Keratinocyte (primary cell): ENCODE measurements around the gene SEPHS1. TPM values are rescaled to one million over a fixed set of nuclear protein-coding genes. Genes with fewer than 3 reads are reported as not detected.

Source experiments
- DNase-seq: peaks from one replicate; pipeline ENCODE4 v3.0.0-alpha.2; 2011; ENCODE audit warnings: low read depth, missing footprints, low spot score
- FAIRE-seq: peaks from 2 replicates; lab custom pipeline; 2011; peaks lifted over from hg19 to GRCh38; lab: Jason Lieb, UNC
- H2AFZ ChIP-seq: 2 replicates; pipeline ENCODE4 v1.6.0; 2012; ENCODE audit warnings: low read length, control low read depth, inconsistent platforms; ENCODE audit not compliant: control insufficient read depth
- H3K27ac ChIP-seq: 2 replicates; pipeline ENCODE4 v1.5.1; 2011; ENCODE audit warnings: low read length; ENCODE audit not compliant: control insufficient read depth, insufficient read depth
- H3K27me3 ChIP-seq: 3 replicates; pipeline ENCODE4 v1.6.0; 2011; ENCODE audit warnings: low read length; ENCODE audit not compliant: control insufficient read depth, insufficient read depth; ENCODE audit errors: extremely low read depth
- H3K36me3 ChIP-seq, 2 experiments: 2 replicates in 1 of 2; 3 replicates in 1 of 2; pipeline ENCODE4 v1.5.1; 2011; ENCODE audit warnings: low read length in 2 of 2, mild to moderate bottlenecking in 1 of 2; ENCODE audit not compliant: control insufficient read depth in 2 of 2, insufficient read depth in 2 of 2; ENCODE audit errors: extremely low read depth in 1 of 2
- H3K4me1 ChIP-seq: 3 replicates; pipeline ENCODE4 v1.5.1; 2011; ENCODE audit warnings: low read length; ENCODE audit not compliant: control insufficient read depth, insufficient read depth; ENCODE audit errors: extremely low read depth
- H3K4me2 ChIP-seq: 3 replicates; pipeline ENCODE4 v1.6.0; 2011; ENCODE audit warnings: low read depth, low read length; ENCODE audit not compliant: control insufficient read depth, insufficient read depth; ENCODE audit errors: extremely low read depth
- H3K4me3 ChIP-seq, 3 experiments: fragments of 200-600 bp in 1 of 3; sonication (generic) in 1 of 3; 2 replicates in 2 of 3; 3 replicates in 1 of 3; pipeline ENCODE4 v1.5.1; 2011 to 2016; ENCODE audit warnings: low read length in 3 of 3, mild to moderate bottlenecking in 3 of 3, control low read depth in 2 of 3, inconsistent platforms in 1 of 3, low read depth in 1 of 3, mixed read lengths in 1 of 3, mixed run types in 1 of 3, moderate library complexity in 1 of 3; ENCODE audit not compliant: control insufficient read depth in 2 of 3, insufficient read depth in 2 of 3; ENCODE audit errors: extremely low read depth in 1 of 3
- H3K79me2 ChIP-seq: 2 replicates; pipeline ENCODE4 v1.6.0; 2012; ENCODE audit warnings: low read length; ENCODE audit not compliant: control insufficient read depth, insufficient read depth
- H3K9ac ChIP-seq: 3 replicates; pipeline ENCODE4 v1.6.0; 2011; ENCODE audit warnings: low read length; ENCODE audit not compliant: control insufficient read depth, insufficient read depth; ENCODE audit errors: extremely low read depth
- H3K9me1 ChIP-seq: 3 replicates; pipeline ENCODE4 v1.6.0; 2011; ENCODE audit warnings: low read length; ENCODE audit not compliant: control insufficient read depth, insufficient read depth; ENCODE audit errors: extremely low read depth
- H3K9me3 ChIP-seq: 2 replicates; pipeline ENCODE4 v1.5.1; 2012; ENCODE audit warnings: low read depth, low read length; ENCODE audit not compliant: control insufficient read depth
- H4K20me1 ChIP-seq: 3 replicates; pipeline ENCODE4 v1.6.0; 2011; ENCODE audit warnings: low read length; ENCODE audit not compliant: control insufficient read depth, insufficient read depth; ENCODE audit errors: extremely low read depth
- CTCF ChIP-seq, 3 experiments: IDR thresholded peaks in 1 of 3; conservative IDR thresholded peaks in 1 of 3; optimal IDR thresholded peaks in 1 of 3; 2 replicates in 2 of 3; 3 replicates in 1 of 3; pipeline versions ENCODE3 to v1.5.1; 2011; ENCODE audit warnings: low read length in 3 of 3, mild to moderate bottlenecking in 3 of 3, moderate library complexity in 2 of 3, control low read depth in 1 of 3, inconsistent platforms in 1 of 3; ENCODE audit not compliant: insufficient read depth in 2 of 3; ENCODE audit errors: extremely low read depth in 1 of 3
- EZH2 ChIP-seq: IDR thresholded peaks from one replicate; pipeline ENCODE4 v1.6.1; 2012; ENCODE audit warnings: inconsistent platforms, mild to moderate bottlenecking, low read length, moderate library complexity
- dilution Hi-C: fragments of 300-500 bp; cut with MboI; formaldehyde crosslinking; loops from one replicate; pipeline ENCODE4 v1.7.0; 2020; ENCODE audit warnings: low sequenced_read_pairs; ENCODE audit not compliant: extremely low pct_ligation_motif_present
- polyA plus RNA-seq, 5 experiments: library from polyadenylated mRNA; depleted of rRNA in 3 of 5; stranded (reverse) in 3 of 5; stranded (forward) in 1 of 5; unstranded in 1 of 5; fragments of >200 nt; gene quantifications; 1 replicate in 1 of 5; 2 replicates in 3 of 5; 3 replicates in 1 of 5; pipeline versions ENCODE4 v1.2.1 to v1.2.3, GENCODE V29; 2011 to 2012; ENCODE audit warnings: missing spikeins in 2 of 5, low read depth in 1 of 5, low replicate concordance in 1 of 5

Gene SEPHS1
- polyA plus RNA-seq, 1 donor (not counting 4 experiments of a cell fraction or from before 2014, with no cell fraction given) = 65.4 TPM

DNA sequence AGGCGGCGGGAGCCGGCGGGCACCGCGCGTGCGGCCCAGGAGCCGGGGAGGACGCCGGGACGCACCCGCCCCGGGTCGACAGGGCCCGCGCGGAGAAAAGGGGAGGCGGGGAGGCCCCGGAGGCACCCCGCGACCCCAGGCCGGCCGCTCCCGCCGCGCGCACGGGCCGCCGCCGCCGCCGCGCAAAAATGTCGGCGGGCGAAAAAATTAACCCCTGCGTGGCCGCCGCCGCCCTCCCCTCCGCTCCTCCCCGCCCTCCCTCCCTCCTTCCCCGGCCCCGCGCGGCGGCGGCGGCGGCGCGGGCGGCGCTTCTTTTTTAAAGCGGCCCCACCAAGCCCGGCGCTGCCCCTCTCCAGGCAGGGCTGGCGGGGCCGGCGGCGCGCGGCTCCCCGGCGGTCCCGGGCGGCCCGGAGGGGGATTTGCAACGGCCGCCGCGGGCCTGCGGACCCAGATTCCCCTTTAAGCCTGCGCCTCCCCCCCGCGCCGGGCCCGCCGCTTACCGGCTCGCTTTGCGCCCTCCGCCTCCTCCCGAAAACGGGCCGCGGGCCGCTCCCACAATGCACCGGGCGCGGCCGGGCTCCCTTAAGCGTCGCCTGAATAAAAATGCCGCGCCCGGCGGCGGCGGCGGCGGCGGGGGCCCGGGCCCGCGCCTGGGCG is 465 bp downstream of the SEPHS1 start:
- Histone ChIP-seq H3K27me3 (peaks cover 18% of the 10 kb centered on the region), H4K20me1 (no peaks in the 10 kb centered on the region), H3K4me1 (peaks cover 10% of the 10 kb centered on the region), H3K4me2 (no peak overlapping the region), H3K9ac (peak overlapping the region; percentile 94), H3K9me1 (peaks cover 2% of the 10 kb centered on the region), H3K27ac (peak overlapping the region; percentile 85), H3K36me3 (peaks cover 1 to 3% of the 10 kb centered on the region in 2 experiments), H3K9me3 (no peaks in the 10 kb centered on the region), H3K79me2 (peaks cover 31% of the 10 kb centered on the region), H3K4me3 (peak overlapping the region in 2 of 3 experiments; percentile 54 to 58), H2AFZ (no peak overlapping the region)
- TF ChIP-seq EZH2 (no peak), CTCF (optimal IDR thresholded peaks at IDR 0.05 in 1 of 3, IDR thresholded peaks at IDR 0.05 in 1 of 3, conservative IDR thresholded peaks at IDR 0.05 in 1 of 3; ENCODE audit: extremely low read depth in 1 of 3, insufficient read depth in 2 of 3, low read length in 3 of 3) (no peak)
- DNase-seq = no peak
- FAIRE-seq = no peak
- dilution Hi-C loops = no loop called here

DNA sequence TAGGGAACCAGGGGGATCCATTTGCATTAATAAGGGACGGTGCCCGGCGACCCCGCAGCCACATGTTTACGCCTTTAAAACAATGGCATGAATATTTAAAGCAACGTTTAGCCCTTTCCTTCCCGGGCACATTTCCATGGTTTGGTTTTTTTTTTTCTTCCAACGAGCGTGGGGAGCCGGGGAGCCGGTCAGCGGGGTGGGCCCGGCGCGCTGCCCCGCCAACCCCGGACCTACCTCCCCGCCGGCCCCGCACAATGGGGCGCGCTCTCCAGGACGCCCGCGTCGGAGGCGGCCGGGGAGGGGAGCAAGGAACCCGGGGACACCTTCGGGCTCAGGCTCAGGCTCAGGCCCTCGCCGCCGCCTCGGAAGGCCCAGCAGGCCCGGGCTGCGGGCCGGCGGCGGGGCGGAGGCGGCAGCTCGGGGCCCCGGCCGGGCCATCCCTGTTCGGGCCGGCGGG is 1.0 kb downstream of the SEPHS1 start:
- Histone ChIP-seq H3K79me2 (peaks cover 32% of the 10 kb centered on the region), H3K9me3 (no peaks in the 10 kb centered on the region), H3K4me3 (peak overlapping the region; percentile 58 to 87 (median 80)), H3K9ac (peak overlapping the region; percentile 94), H2AFZ (peak overlapping the region; percentile 33), H3K4me1 (peaks cover 10% of the 10 kb centered on the region), H3K27me3 (peaks cover 13% of the 10 kb centered on the region), H3K9me1 (peaks cover 2% of the 10 kb centered on the region), H3K4me2 (peak overlapping the region; percentile 89), H4K20me1 (no peaks in the 10 kb centered on the region), H3K27ac (peak overlapping the region; percentile 85), H3K36me3 (peaks cover 1 to 3% of the 10 kb centered on the region in 2 experiments)
- TF ChIP-seq EZH2 = no peak
- TF ChIP-seq CTCF (optimal IDR thresholded peaks at IDR 0.05 in 1 of 3, IDR thresholded peaks at IDR 0.05 in 1 of 3, conservative IDR thresholded peaks at IDR 0.05 in 1 of 3; ENCODE audit: extremely low read depth in 1 of 3, insufficient read depth in 2 of 3, low read length in 3 of 3) = no peak
- DNase-seq (no peak), FAIRE-seq (no peak)
- dilution Hi-C loops = no loop called here
